T follicular helper cell (primary cell): ENCODE results near the gene C17orf75.
A peak's percentile ranks its signal among the peaks of the same experiment; 100 is the strongest.
"Not testable (repeated sequence)": the region's sequence is repeated elsewhere in the genome, so short reads cannot be mapped to it uniquely, and the experiment has no call there.

Source experiments
- DNase-seq: peaks from one replicate; pipeline ENCODE4 v3.0.0-alpha.2; 2020; ENCODE audit warnings: low read depth

C17orf75 gene

DNA sequence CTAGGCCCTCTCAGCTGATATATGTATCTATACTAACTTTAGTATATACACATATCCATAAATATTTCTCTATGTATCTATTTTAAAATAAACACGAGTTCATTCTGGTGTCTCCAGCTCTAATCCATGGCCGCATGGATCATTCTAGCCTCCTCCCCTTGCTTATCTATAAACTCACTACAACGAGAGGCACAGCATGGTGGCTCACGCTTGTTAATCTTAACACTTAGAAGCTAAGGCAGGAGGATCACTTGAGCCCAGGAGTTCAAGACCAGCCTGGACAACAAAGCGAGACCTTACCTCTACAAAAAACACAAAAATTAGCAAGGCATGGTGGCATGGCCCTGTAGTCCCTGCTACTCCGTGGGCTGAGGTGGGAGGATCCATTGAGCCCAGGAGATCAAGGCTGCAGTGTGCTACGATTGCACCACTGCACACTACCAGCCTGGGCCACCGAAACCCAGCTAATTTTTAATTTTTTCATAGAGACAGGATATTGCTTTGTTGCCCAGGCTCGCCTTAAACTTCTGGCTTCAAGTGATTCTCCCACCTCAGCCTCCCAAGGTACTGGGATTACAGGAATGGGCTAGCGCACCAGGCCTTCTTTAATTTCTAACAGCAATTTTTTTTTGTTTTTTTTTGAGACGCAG, 4.1 kb upstream of the C17orf75 start:
- no peak for DNase-seq

DNA sequence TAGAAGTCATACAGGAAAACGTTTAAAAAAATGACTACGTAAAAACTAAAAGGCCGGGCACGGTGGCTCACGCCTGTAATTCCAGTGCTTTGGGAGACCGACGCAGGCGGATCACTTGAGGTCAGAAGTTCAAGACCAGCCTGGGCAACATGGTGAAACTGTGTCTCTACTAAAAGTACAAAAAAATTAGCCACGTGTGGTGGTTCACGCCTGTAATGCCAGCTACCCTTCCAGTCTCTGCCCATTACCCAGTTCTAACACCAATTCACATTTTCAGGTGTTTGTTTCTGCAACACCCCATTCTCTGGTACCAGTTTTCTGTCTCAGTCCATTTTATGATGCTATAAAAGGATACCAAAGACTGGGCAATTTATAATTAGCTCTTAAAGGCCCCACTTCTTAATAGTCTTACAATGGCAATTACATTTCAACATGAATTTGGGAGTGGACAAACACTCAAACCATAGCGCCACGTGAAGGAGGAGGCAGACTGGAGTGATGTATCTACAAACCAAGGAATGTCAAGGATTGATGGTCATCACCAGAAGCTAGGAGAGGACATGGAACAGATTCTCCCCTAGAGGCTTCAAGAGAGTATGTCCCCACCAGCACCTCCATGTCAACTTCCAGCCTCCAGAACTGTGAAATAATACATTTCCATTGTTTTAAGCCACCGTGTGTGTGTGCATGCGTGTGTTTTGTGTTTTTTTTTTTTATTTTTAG, 791 bp upstream of the C17orf75 start:
- DNase-seq, result no peak

DNA sequence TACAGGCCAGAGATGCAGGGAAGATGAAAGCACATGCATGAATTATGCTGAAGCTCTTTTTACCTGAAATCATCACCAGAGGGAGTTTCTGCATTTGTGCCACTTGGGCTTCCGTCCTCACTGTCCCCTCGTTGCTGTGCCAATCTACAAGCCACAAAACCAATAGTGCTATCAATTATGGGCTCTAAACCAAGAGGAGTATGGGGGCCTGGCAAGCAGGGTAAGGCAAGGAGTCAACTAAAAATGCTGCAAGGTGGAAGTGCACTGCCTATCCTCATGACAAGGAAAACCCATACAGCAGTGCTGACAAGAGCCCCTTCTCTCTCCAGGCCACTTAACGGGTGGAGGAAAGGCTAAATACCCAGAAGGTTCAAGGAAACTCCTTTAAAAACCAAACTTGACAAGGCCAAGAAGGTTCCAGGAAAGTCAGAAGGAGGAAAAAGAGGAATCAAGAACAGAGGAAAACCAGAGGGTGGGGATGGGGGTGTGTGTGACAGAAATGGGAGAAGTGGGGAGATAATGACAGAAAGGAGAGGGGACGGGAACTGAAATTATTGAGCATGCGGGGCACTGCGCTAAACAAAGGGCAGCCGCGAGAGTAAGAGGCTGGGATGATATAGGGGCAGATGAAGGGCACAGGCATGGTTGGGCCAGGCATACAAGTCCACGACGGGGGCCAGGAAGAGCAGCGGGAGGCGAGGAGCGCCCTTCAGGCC, 674 bp downstream of the C17orf75 start:
- peak; percentile 48 for DNase-seq

GRCh38 chr17:32335687-32336086, 6.3 kb downstream of the C17orf75 start:
- no peak for DNase-seq

DNA sequence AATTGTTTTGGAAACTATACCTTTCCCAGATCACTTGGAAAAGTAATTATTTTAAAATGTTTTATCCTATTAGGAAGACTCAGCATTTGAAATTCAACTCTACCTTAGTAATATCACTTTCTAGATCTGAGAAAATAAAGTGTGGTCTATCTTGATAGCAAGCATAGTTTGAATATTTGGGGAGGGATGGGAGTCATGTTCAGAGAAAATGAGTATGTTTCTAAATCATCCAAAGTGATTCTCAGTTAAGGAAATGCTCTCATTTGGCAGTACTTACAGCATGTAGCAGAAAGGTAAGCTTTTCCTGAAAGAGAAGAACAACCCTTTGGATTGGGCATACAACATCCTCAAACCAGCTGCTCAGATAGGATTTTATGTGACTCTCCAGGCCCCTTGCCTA, 6.9 kb downstream of the C17orf75 start:
- no peak for DNase-seq

GRCh38 chr17:32333187-32333586, 8.8 kb downstream of the C17orf75 start:
- no peak for DNase-seq

DNA sequence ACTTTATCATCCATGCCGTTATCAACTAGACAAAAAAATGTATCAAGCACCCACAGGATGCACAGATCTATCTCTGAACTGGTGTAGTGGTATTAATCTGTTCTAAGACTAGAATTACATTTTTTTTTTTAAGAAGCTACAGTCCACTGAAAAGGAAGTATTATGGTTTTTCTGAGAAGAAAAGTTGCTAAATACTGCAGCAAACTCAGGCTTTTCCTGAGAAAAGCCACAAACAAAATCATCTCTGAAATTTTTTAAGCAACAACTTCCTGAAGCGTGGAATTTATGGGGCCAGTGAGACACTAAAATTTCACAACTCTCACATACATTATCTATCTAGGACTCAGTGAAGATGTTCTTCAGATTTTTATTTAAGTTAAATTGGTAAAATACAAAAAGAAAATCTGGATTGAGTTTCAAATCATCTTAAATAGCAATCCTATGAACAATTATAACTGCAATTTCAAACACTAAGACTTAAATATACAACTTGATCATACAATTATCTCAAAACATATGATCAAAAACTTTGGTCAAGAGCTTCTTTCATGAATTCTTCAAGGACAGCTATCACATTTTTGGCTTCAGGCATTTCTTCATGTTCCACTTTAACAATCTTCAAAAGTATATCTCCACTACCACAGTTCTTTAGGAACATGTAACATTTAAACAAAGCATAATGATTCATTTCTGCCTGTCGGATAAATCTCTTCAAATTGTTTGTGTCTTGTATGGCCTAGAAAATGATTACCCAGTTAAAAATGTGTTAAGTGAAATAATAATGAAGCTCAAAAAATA, 10.5 kb downstream of the C17orf75 start:
- DNase-seq, result no peak

- no peak for DNase-seq
Measured at GRCh38 chr17:32330147-32330546, 11.8 kb downstream of the C17orf75 start.

- no peak for DNase-seq
Measured at GRCh38 chr17:32327911-32328310, 14.1 kb downstream of the C17orf75 start.

GRCh38 chr17:32323811-32324491, 18.0 kb downstream of the C17orf75 start:
- DNase-seq, result no peak

DNA sequence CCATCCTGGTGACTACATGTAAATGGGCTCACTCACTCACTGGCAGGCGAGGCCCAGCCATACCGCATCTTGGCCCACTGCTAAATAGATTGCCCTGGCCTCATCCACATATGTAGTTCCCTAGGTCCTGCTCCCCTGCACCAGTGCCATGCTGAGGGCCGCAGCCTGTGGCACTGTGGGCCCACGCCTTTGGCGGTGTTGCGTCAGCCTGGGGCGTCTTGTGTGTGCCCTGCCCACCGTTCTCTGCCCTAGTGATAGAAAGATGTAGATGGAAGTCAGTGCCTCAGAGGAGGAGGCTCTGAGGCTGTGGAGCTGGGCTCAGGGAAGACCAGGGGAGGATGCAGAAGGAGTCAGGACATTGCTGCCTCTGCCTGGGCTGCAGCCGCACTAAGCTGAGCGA, 18.9 kb downstream of the C17orf75 start:
- DNase-seq, result no peak

DNA sequence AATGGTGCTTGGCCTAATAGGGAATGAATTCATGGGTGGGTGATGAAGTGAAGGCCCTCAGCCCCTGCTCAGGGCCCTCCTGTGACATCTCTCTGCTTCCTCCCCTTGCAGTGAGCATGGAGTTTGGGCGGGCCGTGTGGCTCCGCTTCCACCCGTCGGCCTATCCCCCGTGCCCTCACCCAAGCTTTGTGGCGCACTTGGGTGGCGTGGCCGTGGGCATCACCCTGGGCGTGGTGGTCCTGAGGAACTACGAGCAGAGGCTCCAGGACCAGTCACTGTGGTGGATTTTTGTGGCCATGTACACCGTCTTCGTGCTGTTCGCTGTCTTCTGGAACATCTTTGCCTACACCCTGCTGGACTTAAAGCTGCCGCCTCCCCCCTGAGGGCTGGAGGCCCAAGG, 21.1 kb downstream of the C17orf75 start:
- DNase-seq, result no peak

DNA sequence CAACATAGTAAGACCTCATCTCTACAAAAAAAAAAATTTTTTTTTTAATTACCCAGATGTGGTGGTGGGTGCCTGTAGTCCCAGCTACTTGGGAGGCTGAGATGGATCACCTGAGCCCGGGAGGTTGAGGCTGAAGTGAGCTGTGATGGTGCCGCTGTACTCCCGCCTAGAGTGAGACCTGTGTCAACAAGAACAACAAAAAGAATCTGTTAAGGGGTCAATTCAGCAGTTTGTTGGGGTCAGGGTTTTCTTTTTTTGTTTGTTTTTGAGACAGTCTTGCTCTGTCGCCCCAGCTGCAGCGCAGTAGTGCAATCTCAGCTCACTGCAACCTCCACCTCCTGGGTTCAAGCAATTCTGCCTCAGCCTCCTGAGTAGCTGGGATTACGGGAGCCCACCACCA, 21.9 kb downstream of the C17orf75 start:
- not testable (repeated sequence) for DNase-seq

DNA sequence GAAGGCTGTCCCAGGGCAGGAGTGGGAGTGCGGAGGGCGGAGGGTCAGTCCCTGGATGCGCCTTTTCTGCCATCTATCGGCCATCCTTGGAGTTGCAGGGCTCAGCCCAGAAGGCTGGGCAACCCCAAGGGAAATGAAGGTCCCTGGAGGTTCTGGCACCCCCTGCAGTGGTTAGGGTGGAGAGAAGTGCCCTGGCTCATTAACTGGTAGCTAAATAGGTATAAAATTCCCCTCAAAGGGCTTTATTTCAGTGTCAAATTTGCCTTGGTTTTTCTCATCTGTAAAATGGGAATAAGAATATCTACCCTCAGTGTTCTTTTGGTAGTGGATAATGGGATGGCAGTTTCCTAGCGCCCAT, 22.4 kb downstream of the C17orf75 start:
- DNase-seq, result peak; percentile 52

- no peak for DNase-seq
Measured at GRCh38 chr17:32318071-32318470, 23.9 kb downstream of the C17orf75 start.

DNA sequence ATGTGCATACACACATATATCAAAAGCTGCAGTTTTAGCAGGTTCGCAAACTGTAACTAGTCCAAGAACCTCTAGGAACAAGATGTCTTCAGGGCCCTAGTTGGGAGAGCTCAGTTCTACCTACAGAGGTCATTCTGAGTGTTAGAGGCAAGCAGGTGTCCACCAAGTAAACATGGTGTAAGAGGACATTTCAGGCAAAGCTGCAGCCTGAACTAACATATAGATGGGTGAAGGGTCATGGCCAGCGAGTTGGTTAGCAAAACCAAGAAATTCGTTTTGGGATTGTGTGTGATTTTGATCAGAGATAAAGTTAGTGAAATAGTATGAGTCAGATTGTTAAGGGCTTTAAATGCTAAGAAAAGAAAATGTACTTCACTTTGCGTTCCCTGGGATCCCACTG, 24.6 kb downstream of the C17orf75 start:
- DNase-seq, result no peak

DNA sequence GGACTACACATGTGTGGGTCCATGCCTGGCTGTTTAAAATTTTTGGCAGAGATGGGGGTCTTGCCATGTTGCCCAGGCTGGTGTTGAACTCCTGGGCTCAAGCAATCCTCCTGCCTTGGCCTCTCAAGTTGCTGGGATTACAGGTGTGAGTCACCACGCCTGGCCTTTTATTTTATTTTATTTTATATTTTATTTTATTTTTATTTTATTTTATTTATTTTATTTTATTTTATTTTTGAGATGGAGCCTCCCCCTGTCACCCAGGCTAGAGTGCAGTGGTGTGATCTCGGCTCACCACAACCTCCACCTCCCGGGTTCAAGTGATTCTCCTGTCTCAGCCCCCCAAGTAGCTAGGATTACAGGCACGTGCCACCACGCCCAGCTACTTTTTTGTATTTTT, 25.3 kb downstream of the C17orf75 start:
- DNase-seq, result not testable (repeated sequence)

- no peak for DNase-seq
Measured at GRCh38 chr17:32315171-32315570, 26.8 kb downstream of the C17orf75 start.

- no peak for DNase-seq
Measured at GRCh38 chr17:32314636-32315035, 27.3 kb downstream of the C17orf75 start.

DNA sequence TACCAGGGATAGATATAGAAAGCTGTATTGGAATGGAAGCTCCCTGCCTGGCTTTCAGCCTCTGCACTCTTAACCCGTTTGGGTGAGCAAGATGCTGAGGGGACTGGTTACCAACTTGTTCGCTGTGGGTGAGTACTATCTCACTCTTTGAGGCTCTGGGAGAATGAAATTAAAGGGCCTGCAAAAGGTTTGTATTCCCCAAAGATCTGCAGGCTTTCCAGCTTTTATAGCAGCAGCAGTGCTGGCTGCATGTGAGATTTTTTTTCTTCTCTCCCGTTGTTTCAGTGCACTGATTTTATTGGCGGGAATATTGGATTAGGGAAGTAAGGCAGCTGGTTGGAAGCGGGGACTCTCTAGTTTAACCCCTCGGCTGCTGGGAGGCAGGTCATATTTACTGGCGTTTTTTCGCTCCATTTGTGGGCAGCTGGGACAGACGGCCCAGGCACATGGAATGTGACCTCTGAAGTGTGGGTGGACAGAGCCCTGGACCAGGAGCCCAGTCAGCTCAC, 30.9 kb downstream of the C17orf75 start:
- DNase-seq, result no peak

DNA sequence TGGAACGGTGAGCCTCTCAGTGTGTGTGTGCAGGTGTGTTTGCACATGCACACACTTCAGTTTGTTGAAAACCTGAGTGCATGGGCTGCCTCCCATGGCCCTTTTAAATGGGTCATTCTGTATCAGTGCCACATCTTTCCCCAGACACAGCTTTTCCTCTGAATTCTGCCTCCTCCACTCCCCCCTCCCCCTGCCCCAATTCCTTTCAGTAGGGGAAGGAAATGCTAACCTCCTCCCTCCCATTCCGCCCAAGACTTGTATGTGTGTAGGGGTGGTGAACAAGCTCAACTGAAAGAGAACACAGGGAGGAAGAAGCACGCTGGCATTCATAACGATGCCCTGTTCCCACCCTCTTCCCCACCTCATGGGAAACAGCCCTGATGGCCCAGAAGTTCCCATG, 34.3 kb downstream of the C17orf75 start:
- DNase-seq, result no peak

DNA sequence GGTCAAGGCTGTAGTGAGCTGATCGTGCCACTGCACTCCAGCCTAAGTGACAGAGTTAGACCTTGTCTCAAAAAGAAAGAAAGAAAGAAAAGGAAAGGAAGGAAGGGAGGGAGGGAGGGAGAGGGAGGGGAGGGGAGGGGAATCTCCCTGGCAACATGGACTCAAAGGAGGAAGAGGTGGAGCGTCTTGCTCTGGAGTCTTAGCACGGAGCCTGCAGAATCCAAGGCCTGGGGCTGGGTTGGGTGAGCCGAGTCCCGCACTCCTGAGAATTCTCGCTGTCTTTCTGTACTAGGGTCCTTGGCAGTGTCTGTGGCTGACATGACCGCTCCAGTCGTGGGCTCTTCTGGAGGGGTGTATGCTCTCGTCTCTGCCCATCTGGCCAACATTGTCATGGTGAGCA, 36.9 kb downstream of the C17orf75 start:
- DNase-seq, result no peak
